C4-2B (cell line): ENCODE results near the gene RAB36.
A peak's percentile ranks its signal among the peaks of the same experiment; 100 is the strongest.

Source experiments
- H3K27ac ChIP-seq: fragments of 450-650 bp; 2 replicates; pipeline ENCODE4 v1.5.1; 2017
- ZFX ChIP-seq: fragments of 450-650 bp; IDR thresholded peaks from 2 replicates; pipeline ENCODE4 v1.6.1; 2017
- TF ChIP-seq, protein P1 (sequence below): fragments of 450-650 bp; conservative IDR thresholded peaks from 2 replicates; pipeline ENCODE4 v1.5.1; 2017; ENCODE audit warnings: mild to moderate bottlenecking

RAB36 gene

DNA sequence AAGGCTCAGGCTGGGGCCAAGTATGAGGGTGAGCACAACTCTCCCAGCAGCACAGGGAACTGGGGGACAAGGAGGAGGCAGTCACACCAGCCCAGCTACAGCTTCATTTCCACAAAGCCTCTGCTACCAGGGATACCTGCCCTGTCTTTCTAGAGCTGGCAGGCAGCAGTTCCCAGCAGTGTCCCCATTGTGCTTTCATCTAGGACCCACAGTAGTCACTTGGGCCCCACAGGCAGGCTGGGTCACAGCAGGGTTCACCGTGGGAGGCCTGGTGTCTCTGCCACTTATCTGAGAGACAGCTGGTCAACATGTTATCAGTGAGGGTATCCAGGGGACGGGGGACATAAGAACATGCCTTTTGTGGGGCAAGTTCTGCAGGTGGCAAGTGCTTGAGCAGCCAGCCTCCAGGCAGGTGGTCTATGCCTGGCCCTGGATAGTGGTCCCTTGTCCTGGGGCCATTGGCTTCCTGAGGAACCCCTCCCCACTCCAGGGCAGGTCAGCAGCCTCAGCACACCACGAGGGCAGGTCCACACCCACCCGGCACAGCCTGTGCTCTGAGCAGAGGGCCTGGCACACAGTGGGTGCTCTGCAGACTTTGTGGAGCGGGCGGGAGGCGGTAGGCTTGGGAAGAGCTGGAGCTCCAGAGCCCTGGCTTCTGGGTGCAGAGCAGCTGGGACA is 45.0 kb upstream of the RAB36 start:
- H3K27ac ChIP-seq, result peak overlapping the region; percentile 85

DNA sequence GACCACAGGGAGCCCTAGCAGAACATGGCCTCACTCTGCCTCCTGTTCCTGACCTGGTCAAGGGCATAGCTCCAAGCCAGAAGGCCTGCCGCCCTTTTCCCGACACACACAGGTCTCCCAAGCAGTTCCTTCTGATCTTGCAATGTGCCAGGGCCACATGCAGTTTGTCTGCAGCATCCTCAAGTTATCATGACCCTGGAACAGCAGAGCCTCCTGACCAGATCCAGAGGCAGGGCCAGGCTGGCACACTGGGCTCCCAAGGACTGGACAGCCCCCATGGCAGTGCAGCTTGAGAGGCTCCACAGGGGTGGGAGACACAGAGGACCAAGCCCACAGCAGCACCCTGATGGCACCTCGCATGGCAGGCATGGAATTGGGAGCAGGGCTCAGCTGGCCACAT is 43.8 kb upstream of the RAB36 start:
- TF ChIP-seq, protein P1, sequence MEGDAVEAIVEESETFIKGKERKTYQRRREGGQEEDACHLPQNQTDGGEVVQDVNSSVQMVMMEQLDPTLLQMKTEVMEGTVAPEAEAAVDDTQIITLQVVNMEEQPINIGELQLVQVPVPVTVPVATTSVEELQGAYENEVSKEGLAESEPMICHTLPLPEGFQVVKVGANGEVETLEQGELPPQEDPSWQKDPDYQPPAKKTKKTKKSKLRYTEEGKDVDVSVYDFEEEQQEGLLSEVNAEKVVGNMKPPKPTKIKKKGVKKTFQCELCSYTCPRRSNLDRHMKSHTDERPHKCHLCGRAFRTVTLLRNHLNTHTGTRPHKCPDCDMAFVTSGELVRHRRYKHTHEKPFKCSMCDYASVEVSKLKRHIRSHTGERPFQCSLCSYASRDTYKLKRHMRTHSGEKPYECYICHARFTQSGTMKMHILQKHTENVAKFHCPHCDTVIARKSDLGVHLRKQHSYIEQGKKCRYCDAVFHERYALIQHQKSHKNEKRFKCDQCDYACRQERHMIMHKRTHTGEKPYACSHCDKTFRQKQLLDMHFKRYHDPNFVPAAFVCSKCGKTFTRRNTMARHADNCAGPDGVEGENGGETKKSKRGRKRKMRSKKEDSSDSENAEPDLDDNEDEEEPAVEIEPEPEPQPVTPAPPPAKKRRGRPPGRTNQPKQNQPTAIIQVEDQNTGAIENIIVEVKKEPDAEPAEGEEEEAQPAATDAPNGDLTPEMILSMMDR, result no peak
- TF ChIP-seq ZFX, result no peak
- no peak overlapping the region for H3K27ac ChIP-seq

More for the DNA sequence above, 45.0 kb upstream of the RAB36 start:
- TF ChIP-seq ZFX, result no peak

DNA sequence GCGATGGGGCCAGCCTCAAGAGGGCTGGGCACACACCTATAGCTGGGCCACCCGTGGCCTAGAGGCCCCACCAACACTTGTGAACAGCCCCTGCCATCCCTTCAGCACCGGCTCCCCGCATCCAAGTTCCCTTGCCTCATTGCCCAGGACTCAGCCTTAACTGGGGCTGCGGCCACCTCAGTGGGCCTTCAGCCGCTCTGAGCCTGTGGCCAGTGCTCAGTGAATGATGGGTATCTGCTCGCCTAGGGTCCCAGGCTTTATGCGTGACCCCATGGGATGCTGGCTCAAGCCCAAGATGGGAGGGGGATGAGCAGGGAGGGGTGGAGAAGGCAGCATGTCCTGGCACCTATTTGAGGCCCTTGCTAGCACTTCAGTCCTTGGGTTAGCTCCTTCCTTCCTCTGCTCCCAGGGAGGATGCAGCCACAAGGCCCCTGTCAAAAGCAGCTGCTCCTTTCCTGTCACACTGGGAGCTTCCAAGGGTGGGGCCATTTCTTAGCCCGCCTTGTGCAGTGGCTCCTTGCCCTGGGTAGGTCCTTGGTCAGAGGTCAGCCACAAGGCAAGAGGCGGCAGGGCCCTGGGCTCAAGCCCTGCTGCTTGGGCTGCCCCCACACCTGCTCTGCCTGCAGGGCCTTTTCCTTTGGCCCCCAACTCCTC is 43.1 kb upstream of the RAB36 start:
- H3K27ac ChIP-seq, result no peak overlapping the region
- TF ChIP-seq, protein P1, result no peak
- TF ChIP-seq ZFX, result no peak

DNA sequence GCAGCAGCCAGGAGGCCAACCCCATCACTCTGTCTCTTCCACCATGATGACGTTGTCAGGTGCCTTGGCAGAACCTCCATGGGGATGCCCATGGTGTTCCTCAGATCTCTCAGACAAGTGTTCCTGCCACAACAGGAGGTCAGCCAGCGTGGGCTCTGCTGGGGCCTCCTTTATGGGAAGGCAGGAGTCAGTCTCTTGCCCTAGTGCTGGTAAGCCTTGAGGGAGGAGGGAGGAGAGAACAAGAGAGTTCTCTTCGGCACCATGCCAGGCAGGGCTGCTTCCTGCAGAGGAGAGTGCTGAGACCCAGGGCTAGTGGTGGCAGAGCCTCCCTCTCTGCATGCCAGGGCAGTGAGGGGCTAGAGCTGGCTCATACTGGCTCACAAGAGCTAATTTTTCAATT is 42.5 kb upstream of the RAB36 start:
- no peak for TF ChIP-seq ZFX
- TF ChIP-seq, protein P1, result no peak
- no peak overlapping the region for H3K27ac ChIP-seq

DNA sequence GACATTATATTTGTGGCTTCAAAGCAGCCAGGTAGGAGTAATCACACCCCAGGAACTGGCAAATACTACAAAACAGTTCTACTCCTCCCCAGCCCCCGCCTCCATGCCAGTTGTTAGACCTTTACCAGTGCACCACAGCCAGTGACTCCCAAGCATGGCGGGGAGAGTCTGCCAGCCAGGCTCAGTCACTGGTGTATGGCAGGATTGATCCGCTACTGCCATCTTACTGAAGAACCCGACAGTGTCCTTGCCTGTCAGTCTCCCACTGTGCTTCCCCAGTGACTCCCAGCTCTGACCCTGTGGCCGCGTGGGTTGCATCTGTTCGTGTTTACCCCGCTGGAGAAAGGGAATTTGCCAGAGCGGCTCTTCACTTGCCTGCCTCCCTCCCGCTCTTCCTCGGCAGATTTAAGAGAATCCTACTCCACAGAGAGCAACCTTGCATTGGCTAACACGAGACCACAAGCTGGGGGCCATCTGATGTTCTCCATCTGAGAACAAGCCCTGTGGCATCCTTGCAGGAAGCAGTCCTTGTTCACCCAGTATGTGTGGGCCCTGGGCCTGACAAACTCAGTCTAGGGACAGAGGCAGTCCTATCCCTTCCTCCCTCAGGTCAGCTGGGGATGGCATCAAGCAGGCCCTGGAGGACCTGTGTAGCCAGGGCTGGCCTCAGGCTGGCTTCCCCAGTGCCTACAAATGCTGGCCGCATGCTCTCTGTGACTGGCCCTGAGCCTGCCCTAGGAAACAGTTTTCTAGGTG is 41.9 kb upstream of the RAB36 start:
- TF ChIP-seq, protein P1, result no peak
- TF ChIP-seq ZFX, result no peak
- H3K27ac ChIP-seq, result no peak overlapping the region

DNA sequence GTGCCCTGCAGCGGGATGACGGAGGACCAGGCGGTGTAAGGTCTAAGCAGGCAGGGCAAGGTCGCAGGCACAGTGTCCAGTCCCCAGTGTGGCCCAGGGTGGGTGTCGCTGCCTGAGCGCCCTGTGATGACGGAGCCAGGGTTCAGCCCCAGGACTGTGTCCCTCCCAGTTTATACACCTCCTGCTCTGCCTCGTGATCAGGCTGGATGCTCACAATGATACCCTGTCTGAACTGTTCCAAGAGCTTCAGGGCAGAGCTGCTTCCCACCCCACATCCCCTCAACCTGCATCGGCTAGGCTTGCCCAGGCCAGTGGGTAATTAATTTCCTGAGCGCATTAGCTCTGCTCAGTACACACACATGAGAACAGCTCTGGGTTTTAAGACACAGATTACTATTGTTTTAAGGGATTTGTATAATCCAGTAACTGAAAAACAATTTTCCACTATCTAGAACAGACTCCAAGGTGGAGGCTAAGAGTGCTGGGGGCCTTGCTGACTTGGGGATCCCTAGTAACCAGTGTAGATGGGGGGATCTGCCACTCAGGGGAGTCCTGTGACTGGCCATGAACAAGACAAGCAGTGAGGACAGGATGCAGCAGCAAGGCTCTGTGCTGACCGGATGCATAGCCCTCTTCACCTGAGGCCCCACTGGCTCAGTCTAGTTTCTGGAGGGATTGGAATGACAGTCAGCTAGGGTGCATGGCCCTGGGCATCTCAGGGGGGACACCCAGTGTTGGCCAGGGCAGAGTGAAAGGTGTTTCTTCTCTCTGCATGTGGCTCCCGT is 40.9 kb upstream of the RAB36 start:
- H3K27ac ChIP-seq, result no peak overlapping the region; the same call in 1 of the 2 replicates
- TF ChIP-seq, protein P1, result no peak
- no peak for TF ChIP-seq ZFX

DNA sequence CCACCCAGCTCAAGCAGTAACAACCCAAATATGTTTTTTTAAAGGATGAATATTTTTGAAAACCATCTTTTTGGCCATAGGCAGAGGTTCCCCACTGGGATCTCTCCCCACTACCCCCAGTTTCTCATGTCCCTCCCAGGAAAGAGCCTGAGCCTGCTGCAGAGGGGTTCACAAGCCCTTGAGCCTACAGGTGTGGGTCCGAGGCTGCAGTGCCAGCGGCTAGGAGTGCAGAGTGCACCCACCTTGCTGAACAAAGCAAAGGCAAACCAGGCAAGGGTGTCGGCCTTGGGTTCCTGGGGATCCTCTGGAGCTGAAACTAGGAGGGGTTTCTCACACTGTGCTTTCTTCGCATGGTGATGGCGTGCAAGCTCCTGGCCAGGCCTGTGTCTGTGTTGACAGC is 40.0 kb upstream of the RAB36 start:
- peak overlapping the region; percentile 73; the same call in 1 of the 2 replicates for H3K27ac ChIP-seq
- no peak for TF ChIP-seq ZFX
- TF ChIP-seq, protein P1, result no peak
